Neutrophil (primary cell): ENCODE measurements around the gene CHD9.
"Not testable (repeated sequence)": the region's sequence is repeated elsewhere in the genome, so short reads cannot be mapped to it uniquely, and the experiment has no call there.

Experiments used
- H3K27ac ChIP-seq: fragments of 200-600 bp; sonication (generic); 2 replicates; pipeline ENCODE4 v1.5.1; 2016; ENCODE audit warnings: mild to moderate bottlenecking, moderate library complexity
- H3K27me3 ChIP-seq: fragments of 200-600 bp; sonication (generic); 2 replicates; pipeline ENCODE4 v1.6.0; 2016; ENCODE audit warnings: mild to moderate bottlenecking
- H3K36me3 ChIP-seq: fragments of 200-600 bp; sonication (generic); 2 replicates; pipeline ENCODE4 v1.5.1; 2017
- H3K4me1 ChIP-seq, 2 experiments: fragments of 200-600 bp in 1 of 2; sonication (generic) in 1 of 2; 1 replicate in 1 of 2; 2 replicates in 1 of 2; pipeline versions ENCODE4 v1.5.1 to v1.6.1; 2013 to 2016; ENCODE audit warnings: low read depth in 1 of 2, low read length in 1 of 2, mild to moderate bottlenecking in 1 of 2, moderate library complexity in 1 of 2; ENCODE audit not compliant: control insufficient read depth in 1 of 2, insufficient read depth in 1 of 2
- H3K4me3 ChIP-seq, 2 experiments: fragments of 200-600 bp in 1 of 2; sonication (generic) in 1 of 2; 1 replicate in 1 of 2; 2 replicates in 1 of 2; pipeline ENCODE4 v1.5.1; 2013 to 2016; ENCODE audit warnings: low read depth in 1 of 2, low read length in 1 of 2, mild to moderate bottlenecking in 1 of 2, moderate library complexity in 1 of 2
- H3K9me3 ChIP-seq: fragments of 200-600 bp; sonication (generic); 2 replicates; pipeline ENCODE4 v1.5.1; 2016
- CTCF ChIP-seq: fragments of 200-600 bp; sonication (generic); IDR thresholded peaks from 2 replicates; pipeline ENCODE4 v1.5.1; 2016; ENCODE audit warnings: antibody characterized with exemption

CHD9 gene

GRCh38 chr16:53168744-53169143, 114.0 kb downstream of the CHD9 start:
- H3K9me3 ChIP-seq = no peaks in the 10 kb centered on the region
- no peak overlapping the region for H3K4me3 ChIP-seq
- H3K36me3 ChIP-seq = no peaks in the 10 kb centered on the region
- no peaks in the 10 kb centered on the region for H3K27me3 ChIP-seq
- no peak for TF ChIP-seq CTCF
- no peaks in the 10 kb centered on the region for H3K4me1 ChIP-seq
- no peak overlapping the region for H3K27ac ChIP-seq

- no peaks in the 10 kb centered on the region for H3K9me3 ChIP-seq
- H3K36me3 ChIP-seq = no peaks in the 10 kb centered on the region
- H3K4me3 ChIP-seq = no peak overlapping the region
- no peak overlapping the region for H3K27ac ChIP-seq
- TF ChIP-seq CTCF = no peak
- no peaks in the 10 kb centered on the region for H3K4me1 ChIP-seq
- H3K27me3 ChIP-seq = no peaks in the 10 kb centered on the region
Observed at GRCh38 chr16:53172517-53172916, 117.7 kb downstream of the CHD9 start.

GRCh38 chr16:53175118-53175517, 120.3 kb downstream of the CHD9 start:
- H3K27ac ChIP-seq = no peak overlapping the region

GRCh38 chr16:53176434-53176833, 121.6 kb downstream of the CHD9 start:
- Histone ChIP-seq H3K27ac (no peak overlapping the region), H3K4me3 (no peak overlapping the region), H3K36me3 (no peaks in the 10 kb centered on the region), H3K27me3 (no peaks in the 10 kb centered on the region), H3K9me3 (no peaks in the 10 kb centered on the region), H3K4me1 (no peaks in the 10 kb centered on the region)
- no peak for TF ChIP-seq CTCF

More at GRCh38 chr16:53175118-53175517, 120.3 kb downstream of the CHD9 start:
- Histone ChIP-seq H3K4me3 (no peak overlapping the region), H3K27me3 (no peaks in the 10 kb centered on the region), H3K9me3 (no peaks in the 10 kb centered on the region), H3K36me3 (no peaks in the 10 kb centered on the region), H3K4me1 (no peaks in the 10 kb centered on the region)
- no peak for TF ChIP-seq CTCF

GRCh38 chr16:53183442-53183841, 128.7 kb downstream of the CHD9 start:
- Histone ChIP-seq H3K9me3 (no peaks in the 10 kb centered on the region), H3K36me3 (no peaks in the 10 kb centered on the region), H3K27me3 (no peaks in the 10 kb centered on the region), H3K4me1 (no peaks in the 10 kb centered on the region), H3K4me3 (no peak overlapping the region), H3K27ac (no peak overlapping the region)
- TF ChIP-seq CTCF = no peak

- H3K4me1 ChIP-seq, H3K36me3 ChIP-seq, H3K9me3 ChIP-seq, H3K27ac ChIP-seq, H3K27me3 ChIP-seq, H3K4me3 ChIP-seq: not testable (repeated sequence)
Observed at GRCh38 chr16:53185741-53186140, 130.9 kb downstream of the CHD9 start.
